Psoas muscle (tissue), 8 donors: ENCODE measurements around the gene PLXNA4. TPM values are rescaled to one million over a fixed set of nuclear protein-coding genes. Genes with fewer than 3 reads are reported as not detected.

ENCODE experiments used
- ATAC-seq, 4 donors: fragments of 200-7000 bp; cut with Tn5 transposase; one replicate each; pipeline ENCODE4 v1.9.1; 2020; ENCODE audit warnings: moderate library complexity in 3 of 4, mild to moderate bottlenecking in 2 of 4
- DNase-seq, 2 donors: peaks; one replicate each; pipeline ENCODE4 v3.0.0-alpha.2; 2020
- H3K27ac ChIP-seq: fragments of 200-600 bp; one replicate; pipeline ENCODE4 v1.8.0; 2022
- H3K27me3 ChIP-seq, 3 donors: fragments of 200-600 bp in 1 of 3; one replicate each; pipeline versions ENCODE4 v1.6.1 to v1.8.0; 2013 to 2022; ENCODE audit warnings: low read length in 2 of 3, mild to moderate bottlenecking in 2 of 3, moderate library complexity in 1 of 3; ENCODE audit not compliant: insufficient read depth in 3 of 3
- H3K36me3 ChIP-seq, 2 donors: fragments of 200-600 bp in 1 of 2; one replicate each; pipeline versions ENCODE4 v1.6.1 to v1.8.0; 2013 to 2022; ENCODE audit warnings: low read depth in 1 of 2, mild to moderate bottlenecking in 1 of 2, moderate library complexity in 1 of 2; ENCODE audit not compliant: insufficient read depth in 1 of 2
- H3K4me1 ChIP-seq: fragments of 200-600 bp; one replicate; pipeline ENCODE4 v1.8.0; 2022
- H3K4me3 ChIP-seq: fragments of 200-600 bp; one replicate; pipeline ENCODE4 v1.8.0; 2022; ENCODE audit warnings: mild to moderate bottlenecking
- H3K9me3 ChIP-seq: fragments of 200-600 bp; one replicate; pipeline ENCODE4 v1.8.0; 2022
- CTCF ChIP-seq: fragments of 200-600 bp; IDR thresholded peaks from one replicate; pipeline ENCODE4 v1.8.0; 2022; ENCODE audit warnings: antibody characterized with exemption
- WGBS, 3 donors: extraction: QIAGEN DNeasy Blood & Tissue Kit; methylation state at CpG; one replicate each; pipeline versions ENCODE4 v1.1.6 to v1.1.7; 2013; 5-methylcytosine and 5-hydroxymethylcytosine counted together
- intact Hi-C, 2 donors: fragments of 100-400 bp; cut with DNase I; formaldehyde crosslinking; loops; one replicate each; pipeline versions ENCODE4 v1.11.0 to v1.14.2; 2022
- polyA plus RNA-seq, 3 donors: library from polyadenylated mRNA; stranded (reverse); fragments of 200-250 nt; gene quantifications; one replicate each; pipeline ENCODE4 v1.2.3, GENCODE V29; 2013
- total RNA-seq, 4 donors: library from RNA; stranded (reverse); fragmentation: NEBNext Ultra II Directional in 2 of 4; extraction: Animal tissue kit (Norgen Biotek cat#: 25700) in 2 of 4; gene quantifications; one replicate each; pipeline versions ENCODE4 v1.2.1 to v1.2.4, GENCODE V29; 2021 to 2023
- donor health status: healthy with polysubstance abuse.
- donor health status: DM: no; HTN: no; CAD: no; lungs with moderate emphysema.
- donor health status: Bipolar disorder and iron deficiency.
- donor health status: healthy.
- donor health status: DM: yes; HTN: yes; CAD: no.
- donor health status: DM: no; HTN: no; CAD: no.
- donor health status: DM: no; HTN: no; CAD: no.
- donor health status: DM: yes; HTN: yes; CAD: no.

Gene PLXNA4
- total and polyA plus RNA-seq, 7 donors = 0.15 to 2.5 (median 0.88) TPM

GRCh38 chr7:132352800-132353199 lies 223.5 kb downstream of the PLXNA4 start:
- Histone ChIP-seq H3K27ac (no peak overlapping the region), H3K36me3 (no peaks in the 10 kb centered on the region), H3K9me3 (no peaks in the 10 kb centered on the region), H3K4me3 (no peak overlapping the region), H3K4me1 (peaks cover 4% of the 10 kb centered on the region), H3K27me3 (peaks cover 0 to 4% (median 0%) of the 10 kb centered on the region in 3 donors)
- 20 to 22% (median 20%) methylated on average over 6 of the region's 6 CpGs for WGBS, 3 donors
- DNase-seq (no peak), ATAC-seq (peak in 2 of 4 donors; percentile 18 to 32)
- intact Hi-C loops = no loop called here
- TF ChIP-seq CTCF = no peak

- Histone ChIP-seq H3K36me3 (no peaks in the 10 kb centered on the region), H3K27me3 (peaks cover 0 to 4% (median 0%) of the 10 kb centered on the region in 3 donors), H3K9me3 (no peaks in the 10 kb centered on the region), H3K4me1 (peaks cover 4% of the 10 kb centered on the region), H3K27ac (no peak overlapping the region), H3K4me3 (no peak overlapping the region)
- intact Hi-C loops = no loop called here
- no peak for TF ChIP-seq CTCF
- WGBS, 3 donors = 42 to 46% (median 44%) methylated on average over 12 of the region's 12 CpGs
- no peak for ATAC-seq
- DNase-seq = no peak
Measured at GRCh38 chr7:132351954-132352499, 224.2 kb downstream of the PLXNA4 start.

DNA sequence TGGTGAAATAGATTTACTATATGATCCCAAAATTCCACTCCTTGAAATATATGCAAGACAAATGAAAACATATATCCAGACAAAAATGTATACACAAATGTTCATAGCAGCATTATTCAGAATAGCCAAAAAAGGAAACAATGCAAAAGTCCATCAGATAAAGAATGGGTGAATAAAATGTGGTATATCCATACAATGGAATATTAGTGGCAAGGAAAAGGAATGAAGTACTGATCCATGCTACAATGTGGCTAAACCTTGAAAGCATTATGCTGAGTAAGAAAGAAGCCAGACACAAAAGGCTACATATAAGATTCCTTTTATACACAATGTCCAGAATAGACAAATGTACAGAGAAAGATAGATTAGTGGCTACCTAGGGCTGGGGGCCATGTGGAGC lies 225.5 kb downstream of the PLXNA4 start:
- ATAC-seq = no peak
- no peaks in the 10 kb centered on the region for H3K36me3 ChIP-seq
- no peak for TF ChIP-seq CTCF
- H3K4me1 ChIP-seq = peaks cover 4% of the 10 kb centered on the region
- intact Hi-C loops = no loop called here
- no peak overlapping the region for H3K27ac ChIP-seq
- no peak overlapping the region for H3K4me3 ChIP-seq
- no peak for DNase-seq
- peaks cover 0 to 4% (median 0%) of the 10 kb centered on the region in 3 donors for H3K27me3 ChIP-seq
- no peaks in the 10 kb centered on the region for H3K9me3 ChIP-seq

DNA sequence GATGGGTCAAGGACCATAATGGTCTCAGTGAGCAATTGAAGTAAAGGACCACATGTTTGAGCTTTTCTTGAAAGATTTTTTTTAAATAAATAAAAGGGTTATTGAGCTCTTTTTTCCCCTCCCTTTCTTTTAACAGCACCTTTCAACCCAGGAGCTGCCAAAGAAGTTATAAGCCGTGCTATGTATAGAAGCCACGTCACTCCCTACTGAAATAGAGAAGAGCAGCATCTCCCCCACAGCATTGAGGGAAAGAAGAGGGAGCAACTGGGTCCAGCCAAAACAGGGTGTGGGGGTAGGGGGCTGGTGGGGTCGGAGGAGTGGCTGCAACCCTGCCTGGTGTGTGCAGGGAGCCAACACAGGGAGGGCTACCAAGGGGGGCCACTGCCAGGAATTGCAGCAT lies 227.2 kb downstream of the PLXNA4 start:
- intact Hi-C loops = no loop called here
- DNase-seq (no peak), ATAC-seq (peak; percentile 71 to 93 (median 78))
- Histone ChIP-seq H3K4me1 (peaks cover 4% of the 10 kb centered on the region), H3K27me3 (peaks cover 0 to 4% (median 0%) of the 10 kb centered on the region in 3 donors), H3K9me3 (no peaks in the 10 kb centered on the region), H3K4me3 (no peak overlapping the region), H3K36me3 (no peaks in the 10 kb centered on the region), H3K27ac (no peak overlapping the region)
- TF ChIP-seq CTCF = no peak
- 25 to 50% (median 32%) methylated on average over 3 of the region's 3 CpGs for WGBS, 3 donors

DNA sequence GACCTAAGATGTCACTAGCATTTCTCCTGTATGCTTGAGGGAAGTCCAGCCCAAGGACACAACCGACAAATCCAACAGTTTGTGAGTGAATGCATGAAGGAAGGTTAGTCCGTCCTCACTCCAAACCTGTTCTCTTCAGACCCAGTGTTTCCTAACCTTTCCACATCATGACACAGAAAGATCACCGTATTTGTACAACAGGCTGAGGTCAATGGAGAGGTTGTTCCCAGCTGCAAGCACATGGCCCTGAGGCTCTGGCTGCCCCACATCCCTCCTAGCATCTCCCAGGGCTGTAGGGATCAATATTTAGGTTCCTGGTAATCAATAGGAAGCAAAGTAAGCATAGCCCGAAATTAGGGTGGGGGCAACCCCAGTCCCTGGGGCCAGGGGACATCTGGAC lies 227.9 kb downstream of the PLXNA4 start:
- Histone ChIP-seq H3K9me3 (no peaks in the 10 kb centered on the region), H3K4me1 (peaks cover 4% of the 10 kb centered on the region), H3K27me3 (peaks cover 0 to 4% (median 0%) of the 10 kb centered on the region in 3 donors), H3K4me3 (no peak overlapping the region), H3K27ac (no peak overlapping the region), H3K36me3 (no peaks in the 10 kb centered on the region)
- DNase-seq = no peak
- intact Hi-C loops = no loop called here
- no peak for TF ChIP-seq CTCF
- ATAC-seq = no peak
- WGBS, 3 donors = 90 to 92% (median 90%) methylated on average over 4 of the region's 4 CpGs
